IMR-90 (cell line): ENCODE results near the gene RPGRIP1L. TPM values are rescaled to one million over a fixed set of nuclear protein-coding genes. Genes with fewer than 3 reads are reported as not detected.

Experiments used
- ATAC-seq: fragments of 200-7000 bp; cut with Tn5 transposase; 2 replicates; pipeline ENCODE4 v1.9.1; 2020; ENCODE audit warnings: low read depth, mild to moderate bottlenecking, moderate library complexity
- BruUV-seq: library from RNA; stranded (reverse); fragments of 400-500 nt; replicated peaks from 2 replicates; lab custom pipeline; 2021; lab: Mats Ljungman, UMichigan
- CTCF ChIA-PET: fragments of 300-600 bp; formaldehyde crosslinking; extraction: SDS; loops from one replicate; lab custom pipeline; 2021; ENCODE audit warnings: antibody characterized with exemption; lab: Yijun Ruan, JAX
- POLR2A ChIA-PET: fragments of 300-600 bp; sonication (Branson Sonifier 250); formaldehyde crosslinking; loops from one replicate; lab custom pipeline; 2022; ENCODE audit warnings: antibody characterized with exemption; ENCODE audit not compliant: unreplicated experiment; lab: Charles Lee
- DNase-seq: peaks from one replicate; pipeline ENCODE4 v3.0.0; 2013
- H2AFZ ChIP-seq: replicated peaks from 2 replicates; pipeline ENCODE3; 2013; ENCODE audit warnings: low read length, mild to moderate bottlenecking; ENCODE audit not compliant: poor library complexity
- H2AK5ac ChIP-seq: 2 replicates; pipeline ENCODE4 v1.6.1; 2013; ENCODE audit warnings: low read depth, low read length, inconsistent platforms
- H2AK9ac ChIP-seq: replicated peaks from 2 replicates; pipeline ENCODE3; 2013; ENCODE audit warnings: mild to moderate bottlenecking, low read depth, low read length, moderate library complexity; ENCODE audit not compliant: poor library complexity
- H2BK120ac ChIP-seq: 2 replicates; pipeline ENCODE4 v1.6.1; 2013; ENCODE audit warnings: low read depth, low read length, inconsistent platforms
- H2BK15ac ChIP-seq: 3 replicates; pipeline ENCODE4 v1.6.1; 2013; ENCODE audit warnings: low read depth, low read length, inconsistent platforms
- H2BK20ac ChIP-seq: 2 replicates; pipeline ENCODE4 v1.6.1; 2013; ENCODE audit warnings: low read depth, mild to moderate bottlenecking, inconsistent platforms, low read length, moderate library complexity
- H2BK5ac ChIP-seq: 2 replicates; pipeline ENCODE4 v1.6.1; 2013; ENCODE audit warnings: mild to moderate bottlenecking, low read depth, low read length, inconsistent platforms; ENCODE audit not compliant: poor library complexity, severe bottlenecking
- H3K14ac ChIP-seq: replicated peaks from 2 replicates; pipeline ENCODE4 v1.6.1; 2013; ENCODE audit warnings: low read depth, low read length, inconsistent platforms
- H3K18ac ChIP-seq: 2 replicates; pipeline ENCODE4 v1.6.1; 2013; ENCODE audit warnings: low read depth, low read length, control low read depth
- H3K23ac ChIP-seq: 2 replicates; pipeline ENCODE4 v1.6.1; 2013; ENCODE audit warnings: low read depth, low read length, inconsistent platforms
- H3K27ac ChIP-seq: 2 replicates; pipeline ENCODE4 v1.5.1; 2013; ENCODE audit warnings: mild to moderate bottlenecking, control low read depth, low read length; ENCODE audit not compliant: insufficient read depth
- H3K27me3 ChIP-seq: 2 replicates; pipeline ENCODE4 v1.6.1; 2013; ENCODE audit warnings: low read length; ENCODE audit not compliant: control insufficient read depth, insufficient read depth
- H3K36me3 ChIP-seq: 2 replicates; pipeline ENCODE4 v1.6.1; 2013; ENCODE audit warnings: low read length, mixed read lengths; ENCODE audit not compliant: control insufficient read depth, insufficient read depth
- H3K4ac ChIP-seq: 2 replicates; pipeline ENCODE4 v1.6.1; 2013; ENCODE audit warnings: low read depth, low read length, inconsistent platforms
- H3K4me1 ChIP-seq: 2 replicates; pipeline ENCODE4 v1.6.1; 2013; ENCODE audit warnings: low read length, mixed read lengths; ENCODE audit not compliant: control insufficient read depth, insufficient read depth
- H3K4me2 ChIP-seq: 2 replicates; pipeline ENCODE4 v1.6.1; 2013; ENCODE audit warnings: low read depth, mild to moderate bottlenecking, control low read depth, low read length, moderate library complexity
- H3K4me3 ChIP-seq: 2 replicates; pipeline ENCODE4 v1.5.1; 2013; ENCODE audit warnings: low read depth, mild to moderate bottlenecking, control low read depth, low read length, moderate library complexity; ENCODE audit not compliant: insufficient read depth
- H3K56ac ChIP-seq: 2 replicates; pipeline ENCODE4 v1.6.1; 2013; ENCODE audit warnings: low read length, inconsistent platforms; ENCODE audit not compliant: insufficient read depth; ENCODE audit errors: extremely low read depth
- H3K79me1 ChIP-seq, 2 experiments: 2 replicates each; pipeline ENCODE4 v1.6.1; 2013; ENCODE audit warnings: low read length in 2 of 2, inconsistent platforms in 1 of 2, low read depth in 1 of 2
- H3K9ac ChIP-seq: 2 replicates; pipeline ENCODE4 v1.6.1; 2013; ENCODE audit warnings: low read depth, low read length, control low read depth
- H3K9me1 ChIP-seq: 2 replicates; pipeline ENCODE4 v1.6.1; 2013; ENCODE audit warnings: low read length, inconsistent platforms; ENCODE audit not compliant: insufficient read depth
- H3K9me3 ChIP-seq: 2 replicates; pipeline ENCODE4 v1.6.1; 2013; ENCODE audit warnings: low read length; ENCODE audit not compliant: control insufficient read depth, insufficient read depth
- H4K20me1 ChIP-seq: 2 replicates; pipeline ENCODE4 v1.6.1; 2013; ENCODE audit warnings: low read length, inconsistent platforms; ENCODE audit not compliant: insufficient read depth
- H4K5ac ChIP-seq: 2 replicates; pipeline ENCODE4 v1.6.1; 2013; ENCODE audit warnings: mild to moderate bottlenecking, low read depth, low read length, control low read depth
- H4K8ac ChIP-seq, 2 experiments: 2 replicates each; pipeline ENCODE4 v1.6.1; 2013; ENCODE audit warnings: low read depth in 2 of 2, low read length in 2 of 2, control low read depth in 1 of 2, inconsistent platforms in 1 of 2
- H4K91ac ChIP-seq: 2 replicates; pipeline ENCODE4 v1.6.1; 2013; ENCODE audit warnings: low read depth, low read length, inconsistent platforms; ENCODE audit not compliant: insufficient read depth
- MAFK ChIP-seq: IDR thresholded peaks from 2 replicates; pipeline ENCODE4 v1.6.1; 2012; ENCODE audit warnings: low read depth, low read length, improper control_type of control experiment
- MXI1 ChIP-seq: IDR thresholded peaks from 2 replicates; pipeline ENCODE4 v1.6.1; 2012; ENCODE audit warnings: low read depth, mild to moderate bottlenecking, low read length, moderate library complexity, borderline replicate concordance
- NFE2L2 ChIP-seq: fragments of 150-350 bp; IDR thresholded peaks from 2 replicates; pipeline ENCODE4 v1.6.1; 2016; ENCODE audit warnings: low read depth, mild to moderate bottlenecking, low read length
- RFX5 ChIP-seq: IDR thresholded peaks from 2 replicates; pipeline ENCODE4 v1.8.0; 2012; ENCODE audit warnings: low read depth, mild to moderate bottlenecking, low read length, moderate library complexity
- WGBS, 2 experiments: methylation state at CpG; one replicate each; pipeline versions ENCODE4 v1.1.5 to v1.1.7; 2013; ENCODE audit warnings: missing lambda C conversion rate in 2 of 2; ENCODE audit not compliant: insufficient read length in 1 of 2; ENCODE audit errors: extremely low coverage in 2 of 2; 5-methylcytosine and 5-hydroxymethylcytosine counted together
- dilution Hi-C: fragments of 300-500 bp; cut with HindIII; formaldehyde crosslinking; loops from one replicate; pipeline ENCODE4 v1.14.3; 2018; ENCODE audit warnings: low sequenced_read_pairs; ENCODE audit not compliant: unreplicated experiment
- in situ Hi-C: fragments of 300-500 bp; cut with MboI; formaldehyde crosslinking; loops from 3 replicates; pipeline ENCODE4 v1.14.3; 2019; ENCODE audit warnings: low sequenced_read_pairs, inconsistent platforms, mixed read lengths
- intact Hi-C: fragments of 100-400 bp; cut with micrococcal nuclease; formaldehyde crosslinking; loops from 2 replicates; pipeline ENCODE4 v1.10.0; 2022
- polyA plus RNA-seq, 3 experiments: library from polyadenylated mRNA; depleted of rRNA; stranded (reverse); fragments of >200 nt; gene quantifications; 2 replicates each; pipeline ENCODE4 v1.2.3, GENCODE V29; 2012; ENCODE audit warnings: low replicate concordance in 1 of 3
- total RNA-seq: library from RNA; depleted of rRNA; stranded (reverse); fragments of >200 nt; gene quantifications from 2 replicates; pipeline ENCODE4 v1.2.3, GENCODE V29; 2012
- TF ChIP-seq, protein P1 (sequence below): conservative IDR thresholded peaks from 2 replicates; pipeline ENCODE4 v1.5.1; 2012; ENCODE audit warnings: mild to moderate bottlenecking, low read depth, low read length, improper control_type of control experiment
- TF ChIP-seq, protein P2 (sequence below): fragments of 150-350 bp; IDR thresholded peaks from 2 replicates; pipeline ENCODE4 v1.6.1; 2016; ENCODE audit warnings: low read depth, mild to moderate bottlenecking, low read length, moderate library complexity, borderline replicate concordance
- TF ChIP-seq, protein P3 (sequence below): fragments of 150-350 bp; IDR thresholded peaks from 2 replicates; pipeline ENCODE4 v1.6.1; 2017; ENCODE audit warnings: mild to moderate bottlenecking, antibody characterized with exemption, low read length, low read depth

RPGRIP1L gene
- total and polyA plus RNA-seq, 2 of the 4 experiments (the other 2 are of a cell fraction), result 7.3 to 10.4 TPM

DNA sequence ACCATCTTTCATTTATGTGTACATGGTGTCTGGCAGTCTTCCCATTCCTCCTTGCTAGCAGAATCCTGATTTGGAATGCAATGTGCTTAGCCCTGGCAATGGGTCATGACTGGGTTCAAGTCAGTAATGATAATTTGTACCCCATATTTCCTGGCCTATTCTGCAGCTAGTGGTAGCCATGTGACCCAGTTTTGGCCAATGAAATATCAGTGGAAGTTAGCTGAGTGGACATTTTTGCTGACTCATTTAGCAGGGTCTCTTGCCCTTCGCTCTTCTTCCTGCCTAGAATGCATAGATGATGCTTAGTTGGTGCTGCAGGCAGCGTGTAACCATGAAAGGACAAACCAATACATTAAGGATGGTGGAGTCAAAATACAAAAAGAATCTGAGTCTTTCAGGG lies 121.9 kb downstream of the RPGRIP1L start:
- Histone ChIP-seq H2AFZ (no peak overlapping the region), H3K18ac (no peak overlapping the region), H3K4me2 (no peak overlapping the region), H2BK120ac (no peak overlapping the region), H2AK5ac (no peak overlapping the region), H3K27me3 (peaks cover 2% of the 10 kb centered on the region), H3K27ac (no peak overlapping the region), H3K4me3 (no peak overlapping the region), H3K79me1 (no peaks in the 10 kb centered on the region), H4K20me1 (no peaks in the 10 kb centered on the region), H2BK20ac (no peak overlapping the region), H2BK5ac (no peak overlapping the region), H3K4ac (no peak overlapping the region), H4K8ac (no peak overlapping the region), H2BK15ac (no peak overlapping the region), H3K9ac (no peak overlapping the region), H3K9me1 (no peaks in the 10 kb centered on the region), H3K4me1 (no peaks in the 10 kb centered on the region), H3K14ac (no peak overlapping the region), H4K5ac (no peak overlapping the region), H2AK9ac (no peak overlapping the region), H4K91ac (no peak overlapping the region), H3K23ac (no peak overlapping the region), H3K36me3 (no peaks in the 10 kb centered on the region), H3K56ac (no peak overlapping the region), H3K9me3 (no peaks in the 10 kb centered on the region)
- dilution Hi-C loops, result no loop called here
- ChIA-PET POLR2A (no interaction called here), CTCF (no interaction called here)
- ATAC-seq (no peak), DNase-seq (no peak)
- WGBS, 2 experiments, result no CpG with 5 or more reads among the region's 2 CpGs
- in situ Hi-C loops, result no loop called here
- peak; percentile 21; the same call in 1 of the 2 replicates for TF ChIP-seq NFE2L2
- TF ChIP-seq, protein P1, sequence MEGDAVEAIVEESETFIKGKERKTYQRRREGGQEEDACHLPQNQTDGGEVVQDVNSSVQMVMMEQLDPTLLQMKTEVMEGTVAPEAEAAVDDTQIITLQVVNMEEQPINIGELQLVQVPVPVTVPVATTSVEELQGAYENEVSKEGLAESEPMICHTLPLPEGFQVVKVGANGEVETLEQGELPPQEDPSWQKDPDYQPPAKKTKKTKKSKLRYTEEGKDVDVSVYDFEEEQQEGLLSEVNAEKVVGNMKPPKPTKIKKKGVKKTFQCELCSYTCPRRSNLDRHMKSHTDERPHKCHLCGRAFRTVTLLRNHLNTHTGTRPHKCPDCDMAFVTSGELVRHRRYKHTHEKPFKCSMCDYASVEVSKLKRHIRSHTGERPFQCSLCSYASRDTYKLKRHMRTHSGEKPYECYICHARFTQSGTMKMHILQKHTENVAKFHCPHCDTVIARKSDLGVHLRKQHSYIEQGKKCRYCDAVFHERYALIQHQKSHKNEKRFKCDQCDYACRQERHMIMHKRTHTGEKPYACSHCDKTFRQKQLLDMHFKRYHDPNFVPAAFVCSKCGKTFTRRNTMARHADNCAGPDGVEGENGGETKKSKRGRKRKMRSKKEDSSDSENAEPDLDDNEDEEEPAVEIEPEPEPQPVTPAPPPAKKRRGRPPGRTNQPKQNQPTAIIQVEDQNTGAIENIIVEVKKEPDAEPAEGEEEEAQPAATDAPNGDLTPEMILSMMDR, result no peak
- TF ChIP-seq, protein P2, sequence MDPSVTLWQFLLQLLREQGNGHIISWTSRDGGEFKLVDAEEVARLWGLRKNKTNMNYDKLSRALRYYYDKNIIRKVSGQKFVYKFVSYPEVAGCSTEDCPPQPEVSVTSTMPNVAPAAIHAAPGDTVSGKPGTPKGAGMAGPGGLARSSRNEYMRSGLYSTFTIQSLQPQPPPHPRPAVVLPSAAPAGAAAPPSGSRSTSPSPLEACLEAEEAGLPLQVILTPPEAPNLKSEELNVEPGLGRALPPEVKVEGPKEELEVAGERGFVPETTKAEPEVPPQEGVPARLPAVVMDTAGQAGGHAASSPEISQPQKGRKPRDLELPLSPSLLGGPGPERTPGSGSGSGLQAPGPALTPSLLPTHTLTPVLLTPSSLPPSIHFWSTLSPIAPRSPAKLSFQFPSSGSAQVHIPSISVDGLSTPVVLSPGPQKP, result no peak
- TF ChIP-seq RFX5, result no peak
- TF ChIP-seq, protein P3, sequence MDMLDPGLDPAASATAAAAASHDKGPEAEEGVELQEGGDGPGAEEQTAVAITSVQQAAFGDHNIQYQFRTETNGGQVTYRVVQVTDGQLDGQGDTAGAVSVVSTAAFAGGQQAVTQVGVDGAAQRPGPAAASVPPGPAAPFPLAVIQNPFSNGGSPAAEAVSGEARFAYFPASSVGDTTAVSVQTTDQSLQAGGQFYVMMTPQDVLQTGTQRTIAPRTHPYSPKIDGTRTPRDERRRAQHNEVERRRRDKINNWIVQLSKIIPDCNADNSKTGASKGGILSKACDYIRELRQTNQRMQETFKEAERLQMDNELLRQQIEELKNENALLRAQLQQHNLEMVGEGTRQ, result 0 out of 2 replicates have a peak, but pooled peaks have one; percentile 20
- no peak for TF ChIP-seq MXI1
- peak; percentile 55 for TF ChIP-seq MAFK
- no TSS peak for BruUV-seq
- intact Hi-C loops, result no loop called here
